ENCODE results near the gene NPVF.

DNA sequence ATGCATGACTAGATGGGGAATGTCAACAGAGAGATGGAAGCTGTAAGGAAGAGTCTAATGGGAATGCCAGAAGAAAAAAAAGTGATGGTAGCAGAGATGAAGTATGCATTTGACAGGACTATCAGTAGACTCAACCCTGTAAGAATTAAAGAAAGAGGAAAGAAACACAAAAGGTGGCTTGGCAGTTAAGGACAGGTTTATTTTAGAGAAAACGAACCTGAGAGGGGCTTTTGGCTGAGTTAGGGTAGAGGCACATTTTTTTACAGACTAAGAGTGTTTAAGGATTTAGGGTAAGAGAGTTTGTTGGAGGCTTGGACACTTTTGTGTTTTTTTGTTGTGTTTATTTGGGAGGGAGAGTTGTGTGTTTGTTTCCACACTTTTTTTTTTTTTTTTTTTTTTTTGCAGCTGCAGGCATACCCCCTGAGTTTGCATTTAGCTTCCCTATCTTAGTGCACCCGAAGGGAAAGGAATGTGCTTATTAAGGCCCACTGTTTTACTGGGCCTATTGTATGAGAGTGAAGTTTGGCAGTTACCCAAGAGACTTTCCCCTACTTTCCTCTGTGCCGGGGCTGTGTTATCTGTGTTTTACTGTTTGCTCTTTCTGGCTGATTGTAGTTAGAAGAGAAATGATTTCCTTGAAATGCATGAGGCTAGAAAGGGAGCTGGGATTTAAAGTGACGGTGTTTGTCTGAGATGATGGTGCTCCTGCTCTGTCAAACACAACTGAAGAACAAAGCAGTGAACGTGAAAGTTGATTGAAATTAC, 32.0 kb downstream of the NPVF start:
- TF ChIP-seq, protein P1, sequence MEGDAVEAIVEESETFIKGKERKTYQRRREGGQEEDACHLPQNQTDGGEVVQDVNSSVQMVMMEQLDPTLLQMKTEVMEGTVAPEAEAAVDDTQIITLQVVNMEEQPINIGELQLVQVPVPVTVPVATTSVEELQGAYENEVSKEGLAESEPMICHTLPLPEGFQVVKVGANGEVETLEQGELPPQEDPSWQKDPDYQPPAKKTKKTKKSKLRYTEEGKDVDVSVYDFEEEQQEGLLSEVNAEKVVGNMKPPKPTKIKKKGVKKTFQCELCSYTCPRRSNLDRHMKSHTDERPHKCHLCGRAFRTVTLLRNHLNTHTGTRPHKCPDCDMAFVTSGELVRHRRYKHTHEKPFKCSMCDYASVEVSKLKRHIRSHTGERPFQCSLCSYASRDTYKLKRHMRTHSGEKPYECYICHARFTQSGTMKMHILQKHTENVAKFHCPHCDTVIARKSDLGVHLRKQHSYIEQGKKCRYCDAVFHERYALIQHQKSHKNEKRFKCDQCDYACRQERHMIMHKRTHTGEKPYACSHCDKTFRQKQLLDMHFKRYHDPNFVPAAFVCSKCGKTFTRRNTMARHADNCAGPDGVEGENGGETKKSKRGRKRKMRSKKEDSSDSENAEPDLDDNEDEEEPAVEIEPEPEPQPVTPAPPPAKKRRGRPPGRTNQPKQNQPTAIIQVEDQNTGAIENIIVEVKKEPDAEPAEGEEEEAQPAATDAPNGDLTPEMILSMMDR (conservative IDR thresholded peaks at IDR 0.05; ENCODE audit: low read depth, low read length), result no peak
- TF ChIP-seq EZH2phosphoT487 (IDR thresholded peaks at IDR 0.05; ENCODE audit: borderline replicate concordance, low read length), result no peak
